K562 (cell line): Measurements from ENCODE around the gene CSTPP1. TPM values are rescaled to one million over a fixed set of nuclear protein-coding genes. Genes with fewer than 3 reads are reported as not detected.

Experiments
- CHD7 ChIP-seq: fragments of 200-600 bp; sonication (generic); IDR thresholded peaks from one replicate; pipeline ENCODE4 v1.6.1; 2012; ENCODE audit warnings: mild to moderate bottlenecking, low read depth, low read length, inconsistent platforms
- MAFK ChIP-seq: IDR thresholded peaks from 2 replicates; pipeline ENCODE4 v1.6.1; 2011; ENCODE audit warnings: low read length, improper control_type of control experiment
- MYNN ChIP-seq, 2 experiments: sonication (generic); formaldehyde crosslinking in 1 of 2; IDR thresholded peaks; 2 replicates each; pipeline versions ENCODE4 v1.5.0 to v1.6.1; 2016 to 2020; ENCODE audit warnings: antibody characterized with exemption in 1 of 2, missing genetic modification reagents in 1 of 2
- NFE2L1 ChIP-seq: fragments of 450-650 bp; IDR thresholded peaks from 2 replicates; pipeline ENCODE4 v1.6.1; 2016; ENCODE audit warnings: missing genetic modification characterization, low read depth, mild to moderate bottlenecking, missing compliant biosample characterization, moderate library complexity, borderline replicate concordance
- ZBTB40 ChIP-seq, 2 experiments: fragments of 450-650 bp in 1 of 2; sonication (generic) in 1 of 2; formaldehyde crosslinking in 1 of 2; IDR thresholded peaks; 2 replicates each; pipeline versions ENCODE4 v1.7.1 to v1.9.0; 2016 to 2022; ENCODE audit warnings: inconsistent platforms in 1 of 2, mild to moderate bottlenecking in 1 of 2, missing genetic modification reagents in 1 of 2
- polyA plus RNA-seq, 8 experiments: library from polyadenylated mRNA; depleted of rRNA in 4 of 8; stranded (reverse) in 5 of 8; unstranded in 3 of 8; fragments of >200 nt; fragmentation: Nextera tagmentation in 2 of 8; fragmentation: Illumina TruSeq in 1 of 8; extraction: Ambion mirVana in 2 of 8; extraction: Trizol in 1 of 8; gene quantifications; 2 replicates each; pipeline versions ENCODE4 v1.2.1 to v1.2.3, GENCODE V29; 2011 to 2014; ENCODE audit warnings: inconsistent platforms in 1 of 8, missing spikeins in 1 of 8
- total RNA-seq, 7 experiments: library from RNA; depleted of rRNA in 6 of 7; stranded (reverse); fragments of >200 nt in 6 of 7; fragmentation: Illumina TruSeq in 2 of 7; extraction: Trizol in 2 of 7; gene quantifications; 2 replicates each; pipeline versions ENCODE4 v1.2.1 to v1.2.3, GENCODE V29; 2011 to 2021; ENCODE audit warnings: low replicate concordance in 1 of 7

The CSTPP1 gene
- total and polyA plus RNA-seq, 9 of the 15 experiments (the other 6 are each of a cell fraction or from before 2014, with no cell fraction given): 6.5 to 17.8 (median 9.2) TPM

- TF ChIP-seq CHD7 (no peak), ZBTB40 (IDR thresholded peaks at IDR 0.05) (no peak), ZBTB40 (CRISPR knock-in tag; IDR thresholded peaks at IDR 0.05) (no peak), NFE2L1 (tag) (peak; percentile 75), MYNN (IDR thresholded peaks at IDR 0.05) (no peak), MYNN (CRISPR knock-in tag; IDR thresholded peaks at IDR 0.05) (no peak), MAFK (peak; percentile 100)
Measured at GRCh38 chr11:46963844-46964243, 27.3 kb downstream of the CSTPP1 start (continued).
